ENCODE measurements around the gene PPP1R18. TPM values are rescaled to one million over a fixed set of nuclear protein-coding genes. Genes with fewer than 3 reads are reported as not detected.
A peak's percentile ranks its signal among the peaks of the same experiment; 100 is the strongest.

PPP1R18 gene
- total RNA-seq, 2 experiments from 2014 or later = 286 to 304 TPM

- ATAC-seq (peak; percentile 43), DNase-seq (peak; percentile 91)
- Mint-ChIP-seq H3K27me3 (ENCODE audit: low read depth) (no peaks in the 10 kb centered on the region), H3K4me1 (ENCODE audit: low read depth) (peaks cover 40% of the 10 kb centered on the region), H3K4me3 (peak overlapping the region; percentile 93), H3K36me3 (ENCODE audit: low read depth) (peaks cover 56% of the 10 kb centered on the region), H3K27ac (peak overlapping the region; percentile 98), H3K9me3 (ENCODE audit: insufficient read depth) (no peaks in the 10 kb centered on the region)
- CTCF ChIA-PET = interaction anchor here (1.0 to 3.2 kb wide), 7 partner anchors 8 to 69 kb away, joined by 3 to 32 read pairs (median 7); partner anchors contain the start of genes MDC1, MRPS18B and PPP1R10
- POLR2A ChIA-PET = interaction anchor here (0.6 to 2.6 kb wide), 6 partner anchors 8 to 129 kb away, joined by 3 to 15 read pairs (median 6); partner anchors contain the start of gene MDC1
Observed at GRCh38 chr6:30686908-30687658, 638 bp upstream of the PPP1R18 start.

GRCh38 chr6:30685157-30686008, 1.1 kb downstream of the PPP1R18 start:
- DNase-seq (peak; percentile 46), ATAC-seq (no peak)
- H3K27me3 Mint-ChIP-seq (ENCODE audit: low read depth) = no peaks in the 10 kb centered on the region
- H3K27ac Mint-ChIP-seq = peak overlapping the region; percentile 98
- POLR2A ChIA-PET = interaction anchor here (0.8 to 8.3 kb wide), 12 partner anchors 10 to 193 kb away, joined by 3 to 343 read pairs (median 3); partner anchors contain the start of genes C6orf136, MDC1, MRPS18B and PPP1R10
- H3K4me3 Mint-ChIP-seq = peak overlapping the region; percentile 93
- peaks cover 31% of the 10 kb centered on the region for H3K4me1 Mint-ChIP-seq (ENCODE audit: low read depth)
- no peaks in the 10 kb centered on the region for H3K9me3 Mint-ChIP-seq (ENCODE audit: insufficient read depth)
- CTCF ChIA-PET = interaction anchor here (1.0 to 15.7 kb wide), 6 partner anchors 13 to 229 kb away, joined by 3 to 686 read pairs (median 4); partner anchors contain the start of genes DHX16, MDC1, TUBB and VARS2
- peaks cover 72% of the 10 kb centered on the region for H3K36me3 Mint-ChIP-seq (ENCODE audit: low read depth)

DNA sequence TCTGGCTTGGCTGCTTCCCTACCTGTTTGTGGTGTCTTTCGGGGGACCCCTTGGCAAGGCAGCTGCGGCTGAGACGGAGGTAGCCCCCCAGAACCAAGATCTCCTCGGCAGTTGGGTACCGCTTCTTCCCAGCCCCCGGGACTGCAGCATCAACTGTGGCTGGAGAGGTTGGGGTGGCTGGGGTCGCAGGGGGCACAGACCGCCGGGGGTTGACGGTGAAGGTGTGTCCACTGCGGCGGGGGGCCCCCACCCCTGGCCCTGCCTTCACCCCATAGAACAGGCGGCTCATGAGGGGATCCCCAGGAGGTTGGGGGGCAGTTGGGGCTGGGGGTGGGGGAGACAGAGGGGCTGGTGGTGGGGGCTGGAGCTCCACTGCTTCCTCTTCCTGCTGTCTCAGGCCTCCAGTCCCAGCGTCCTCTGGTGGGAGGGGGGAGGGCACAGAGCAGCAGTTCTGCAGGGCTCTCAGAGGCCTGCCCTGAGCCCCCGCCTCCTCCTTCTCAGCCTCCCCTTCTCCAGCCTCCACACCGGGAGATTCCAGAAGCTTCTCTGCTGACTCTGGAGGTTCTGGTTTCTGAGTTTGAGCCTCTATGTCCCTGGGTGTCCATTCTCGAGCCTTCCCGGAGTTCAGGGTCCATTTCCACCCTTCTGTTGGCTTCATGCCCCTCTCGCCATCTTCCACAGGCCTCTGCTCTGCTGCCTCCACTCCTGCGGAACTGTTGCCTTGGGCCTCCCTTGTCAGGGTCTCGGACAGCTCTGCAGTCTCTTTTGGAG, 1.9 kb downstream of the PPP1R18 start:
- no peak for ATAC-seq

DNA sequence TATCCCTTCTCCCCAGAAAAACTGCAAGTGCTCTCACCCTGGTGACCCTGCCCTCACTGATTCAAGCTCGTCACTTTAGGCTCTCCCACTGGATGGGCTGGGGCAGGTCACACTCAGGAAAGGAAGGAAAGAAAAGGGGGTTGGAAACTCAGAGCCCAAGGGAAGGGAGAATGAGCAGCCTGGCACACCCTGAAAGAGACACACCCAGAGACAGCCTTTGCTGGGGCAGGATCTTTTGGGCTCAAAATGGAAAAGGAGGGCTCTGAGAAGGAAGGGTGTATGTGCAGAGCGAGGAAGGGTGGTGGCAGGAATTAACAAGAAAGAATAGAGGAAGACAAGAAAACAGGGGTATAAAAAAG, 2.5 kb downstream of the PPP1R18 start:
- peaks cover 84% of the 10 kb centered on the region for H3K36me3 Mint-ChIP-seq (ENCODE audit: low read depth)
- ChIA-PET CTCF (interaction anchor here (0.9 to 15.7 kb wide), 5 partner anchors 21 to 142 kb away, joined by 3 to 686 read pairs (median 5); partner anchors contain the start of genes MDC1 and TUBB), POLR2A (interaction anchor here (0.6 to 8.3 kb wide), 9 partner anchors 20 to 188 kb away, joined by 3 to 343 read pairs (median 7); partner anchors contain the start of genes MDC1, MRPS18B, PPP1R10 and TUBB)
- ATAC-seq (no peak), DNase-seq (peak; percentile 23)
- peaks cover 24% of the 10 kb centered on the region for H3K4me1 Mint-ChIP-seq (ENCODE audit: low read depth)
- no peaks in the 10 kb centered on the region for H3K9me3 Mint-ChIP-seq (ENCODE audit: insufficient read depth)
- H3K27me3 Mint-ChIP-seq (ENCODE audit: low read depth) = no peaks in the 10 kb centered on the region
- peak overlapping the region; percentile 98 for H3K27ac Mint-ChIP-seq
- H3K4me3 Mint-ChIP-seq = peak overlapping the region; percentile 93

More for the DNA sequence above, 1.9 kb downstream of the PPP1R18 start:
- H3K36me3 Mint-ChIP-seq (ENCODE audit: low read depth) = peaks cover 78% of the 10 kb centered on the region
- H3K9me3 Mint-ChIP-seq (ENCODE audit: insufficient read depth) = no peaks in the 10 kb centered on the region
- POLR2A ChIA-PET = interaction anchor here (0.6 to 8.3 kb wide), 12 partner anchors 10 to 188 kb away, joined by 3 to 343 read pairs (median 3); partner anchors contain the start of genes C6orf136, MDC1, MRPS18B and PPP1R10
- CTCF ChIA-PET = interaction anchor here (0.9 to 15.7 kb wide), 6 partner anchors 20 to 230 kb away, joined by 3 to 686 read pairs (median 4); partner anchors contain the start of genes MDC1, TUBB and VARS2
- H3K27ac Mint-ChIP-seq = peak overlapping the region; percentile 98
- no peaks in the 10 kb centered on the region for H3K27me3 Mint-ChIP-seq (ENCODE audit: low read depth)
- peaks cover 25% of the 10 kb centered on the region for H3K4me1 Mint-ChIP-seq (ENCODE audit: low read depth)
- H3K4me3 Mint-ChIP-seq = peak overlapping the region; percentile 93
- peak; percentile 81 for DNase-seq

DNA sequence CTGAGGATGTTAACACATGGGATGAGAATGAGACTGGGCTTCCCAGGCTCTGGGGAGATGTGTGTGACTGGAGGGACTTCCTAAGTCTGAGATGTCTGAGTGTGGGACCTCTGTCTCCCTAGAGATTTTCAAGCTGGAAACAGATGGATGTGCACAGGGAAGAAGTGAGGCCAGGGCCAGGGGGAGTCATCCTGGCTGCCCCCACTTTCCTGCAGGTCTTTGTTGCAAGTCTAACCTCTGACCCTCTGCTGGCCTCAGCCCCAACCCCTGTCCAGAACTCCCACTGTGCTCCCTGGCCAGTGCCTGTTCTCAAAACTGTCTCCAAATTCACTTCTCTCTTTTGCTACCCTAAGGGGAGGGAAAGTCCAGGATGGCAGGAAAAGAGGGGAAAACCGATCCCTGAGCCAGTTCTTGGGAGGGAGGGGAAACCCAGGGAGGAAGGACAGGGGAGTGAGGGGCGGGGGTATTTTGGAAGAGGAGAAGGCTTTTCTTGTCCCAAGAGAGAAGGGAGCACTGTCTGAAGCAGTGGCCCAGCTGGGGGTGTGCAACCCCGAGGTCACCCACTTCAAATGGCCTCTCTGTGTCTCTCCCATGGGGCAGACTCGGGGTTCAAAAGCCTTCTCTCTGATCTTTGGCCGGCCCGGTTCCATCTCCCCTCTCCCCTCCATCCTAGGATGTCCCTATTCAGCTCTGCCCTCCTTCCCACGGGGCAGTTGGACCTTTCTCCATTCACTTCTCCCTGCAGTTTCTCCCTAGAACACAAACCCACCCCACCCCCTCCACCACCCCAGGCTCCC, 3.1 kb downstream of the PPP1R18 start:
- Mint-ChIP-seq H3K36me3 (ENCODE audit: low read depth) (peaks cover 86% of the 10 kb centered on the region), H3K27ac (peak overlapping the region; percentile 98), H3K4me3 (peak overlapping the region; percentile 93), H3K4me1 (ENCODE audit: low read depth) (peaks cover 23% of the 10 kb centered on the region), H3K9me3 (ENCODE audit: insufficient read depth) (no peaks in the 10 kb centered on the region), H3K27me3 (ENCODE audit: low read depth) (no peaks in the 10 kb centered on the region)
- POLR2A ChIA-PET = interaction anchor here (0.7 to 8.3 kb wide), 12 partner anchors 11 to 408 kb away, joined by 3 to 343 read pairs (median 8); partner anchors contain the start of genes DHX16, MDC1, MRPS18B and PPP1R10
- no peak for ATAC-seq
- peak; percentile 51 for DNase-seq
- CTCF ChIA-PET = interaction anchor here (0.9 to 15.7 kb wide), 2 partner anchors 38 to 53 kb away, joined by 3 to 686 read pairs; partner anchors contain the start of genes MDC1 and TUBB

DNA sequence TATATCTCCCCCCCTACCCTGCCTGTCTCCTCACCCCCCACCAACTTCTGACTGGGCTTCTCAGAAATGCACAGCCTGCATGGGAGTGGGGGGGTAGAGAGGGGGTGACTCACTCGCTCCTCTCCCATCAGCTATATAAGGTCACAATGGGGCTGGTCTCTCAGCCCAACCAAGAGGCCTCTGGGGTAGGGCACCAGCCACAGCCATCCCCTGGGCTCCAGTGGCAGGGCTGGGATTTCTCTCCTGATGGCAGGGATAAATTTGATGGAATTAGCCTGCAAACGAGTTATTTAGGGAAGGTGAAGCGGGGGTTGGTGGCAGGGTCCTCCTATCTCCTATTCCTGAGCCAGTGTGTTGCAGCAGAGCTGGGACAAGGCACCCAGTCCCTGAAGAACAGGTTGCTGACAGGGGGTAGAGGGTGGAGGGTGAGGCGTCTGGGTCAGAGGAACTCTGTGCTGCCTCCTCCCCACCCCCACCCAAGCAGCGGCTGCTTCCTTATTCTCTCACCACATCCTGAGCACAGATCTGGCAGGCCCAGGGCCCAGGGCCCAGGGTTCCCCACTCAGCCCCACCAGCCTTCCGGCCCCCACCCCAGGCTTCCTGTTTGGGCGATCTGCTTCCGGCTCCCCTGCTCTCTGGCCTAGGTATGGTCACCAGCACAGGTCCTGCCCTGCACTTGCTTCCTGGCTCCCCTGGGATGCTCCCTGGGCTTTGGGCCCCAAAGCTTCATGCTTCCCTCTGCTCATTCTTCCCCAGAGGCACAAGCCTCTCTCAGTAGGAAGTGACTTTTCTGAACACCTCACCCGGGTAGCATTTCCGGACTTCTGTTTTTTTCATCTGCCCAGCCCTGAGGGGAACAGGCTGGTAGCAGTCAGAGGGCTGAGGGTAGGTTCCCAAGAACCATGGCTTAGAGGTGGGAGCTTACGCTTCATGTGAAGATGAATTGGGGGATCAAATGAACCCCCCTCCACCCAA, 4.0 kb downstream of the PPP1R18 start:
- Mint-ChIP-seq H3K27me3 (ENCODE audit: low read depth) (no peaks in the 10 kb centered on the region), H3K4me3 (peak overlapping the region; percentile 93), H3K9me3 (ENCODE audit: insufficient read depth) (no peaks in the 10 kb centered on the region), H3K4me1 (ENCODE audit: low read depth) (peaks cover 18% of the 10 kb centered on the region), H3K27ac (peak overlapping the region; percentile 98), H3K36me3 (ENCODE audit: low read depth) (peaks cover 86% of the 10 kb centered on the region)
- peak; percentile 95 for DNase-seq
- POLR2A ChIA-PET = interaction anchor here (0.7 to 8.3 kb wide), 15 partner anchors 11 to 409 kb away, joined by 3 to 343 read pairs (median 7); partner anchors contain the start of genes DHX16, MDC1, MRPS18B and PPP1R10
- ATAC-seq = peak; percentile 56
- CTCF ChIA-PET = interaction anchor here (1.0 to 15.7 kb wide), 5 partner anchors 10 to 233 kb away, joined by 3 to 686 read pairs (median 4); partner anchors contain the start of genes DHX16, MDC1 and TUBB

GRCh38 chr6:30681766-30682142, 4.7 kb downstream of the PPP1R18 start:
- peak overlapping the region; percentile 93 for H3K4me3 Mint-ChIP-seq
- peak overlapping the region; percentile 98 for H3K27ac Mint-ChIP-seq
- no peaks in the 10 kb centered on the region for H3K27me3 Mint-ChIP-seq (ENCODE audit: low read depth)
- ATAC-seq = no peak
- POLR2A ChIA-PET = interaction anchor here (0.7 to 8.3 kb wide), 12 partner anchors 10 to 88 kb away, joined by 3 to 343 read pairs (median 8); partner anchors contain the start of genes DHX16, MDC1, MRPS18B and PPP1R10
- CTCF ChIA-PET = interaction anchor here (0.7 to 15.7 kb wide), 7 partner anchors 9 to 234 kb away, joined by 3 to 686 read pairs (median 4); partner anchors contain the start of genes DHX16, MDC1 and TUBB
- peaks cover 93% of the 10 kb centered on the region for H3K36me3 Mint-ChIP-seq (ENCODE audit: low read depth)
- H3K4me1 Mint-ChIP-seq (ENCODE audit: low read depth) = peaks cover 22% of the 10 kb centered on the region
- DNase-seq = peak; percentile 51
- no peaks in the 10 kb centered on the region for H3K9me3 Mint-ChIP-seq (ENCODE audit: insufficient read depth)

- CTCF ChIA-PET = interaction anchor here (0.7 to 15.7 kb wide), 23 partner anchors 8 to 236 kb away, joined by 3 to 686 read pairs (median 5); partner anchors contain the start of genes ABCF1, MDC1, MRPS18B and TUBB
- DNase-seq = peak; percentile 37
- H3K36me3 Mint-ChIP-seq (ENCODE audit: low read depth) = peaks cover 90% of the 10 kb centered on the region
Observed at GRCh38 chr6:30679765-30680535, 6.5 kb downstream of the PPP1R18 start.

More at GRCh38 chr6:30679765-30680535, 6.5 kb downstream of the PPP1R18 start:
- H3K27ac Mint-ChIP-seq = peak overlapping the region; percentile 98
- no peaks in the 10 kb centered on the region for H3K9me3 Mint-ChIP-seq (ENCODE audit: insufficient read depth)
- POLR2A ChIA-PET = interaction anchor here (0.6 to 8.3 kb wide), 11 partner anchors 8 to 64 kb away, joined by 3 to 343 read pairs (median 8); partner anchors contain the start of genes DHX16, MDC1, MRPS18B and PPP1R10
- H3K4me3 Mint-ChIP-seq = peak overlapping the region; percentile 93
- H3K4me1 Mint-ChIP-seq (ENCODE audit: low read depth) = peaks cover 30% of the 10 kb centered on the region
- no peaks in the 10 kb centered on the region for H3K27me3 Mint-ChIP-seq (ENCODE audit: low read depth)
- ATAC-seq = no peak
